K562 (cell line): ENCODE data around the gene ACACB. TPM values are rescaled to one million over a fixed set of nuclear protein-coding genes. Genes with fewer than 3 reads are reported as not detected.
A peak's percentile ranks its signal among the peaks of the same experiment; 100 is the strongest.

Experiments used
- ATF6 ChIP-seq: sonication (generic); formaldehyde crosslinking; IDR thresholded peaks from 2 replicates; pipeline ENCODE4 v1.4.0; 2020; ENCODE audit warnings: mild to moderate bottlenecking, missing genetic modification reagents
- HNRNPK ChIP-seq: fragments of 200-400 bp; formaldehyde crosslinking; IDR thresholded peaks from one replicate; pipeline ENCODE4 v1.6.1; 2018; ENCODE audit warnings: mild to moderate bottlenecking, low read depth, low read length; ENCODE audit not compliant: poor library complexity, severe bottlenecking
- PPARD ChIP-seq: fragments of 250-450 bp; sonication (Bioruptor Pico); IDR thresholded peaks from 2 replicates; pipeline ENCODE4 v1.8.0; 2022; ENCODE audit warnings: inconsistent platforms, mild to moderate bottlenecking, moderate library complexity
- RCOR1 ChIP-seq, 2 experiments: IDR thresholded peaks; 2 replicates each; pipeline ENCODE4 v1.6.1; 2012; ENCODE audit warnings: low read depth in 2 of 2, low read length in 2 of 2, borderline replicate concordance in 1 of 2, improper control_type of control experiment in 1 of 2
- SIN3A ChIP-seq, 2 experiments: fragments of 150-350 bp in 1 of 2; IDR thresholded peaks; 2 replicates each; pipeline ENCODE4 v1.6.1; 2011 to 2016; ENCODE audit warnings: borderline replicate concordance in 2 of 2, low read depth in 2 of 2, low read length in 2 of 2, mild to moderate bottlenecking in 2 of 2, moderate library complexity in 2 of 2; ENCODE audit not compliant: control insufficient read depth in 1 of 2
- STAT5A ChIP-seq: IDR thresholded peaks from 2 replicates; pipeline ENCODE4 v1.6.1; 2012; ENCODE audit warnings: low read length, inconsistent platforms, borderline replicate concordance
- VEZF1 ChIP-seq: fragments of 200-800 bp; sonication (Bioruptor generic); IDR thresholded peaks from 2 replicates; pipeline ENCODE4 v1.6.1; 2017; ENCODE audit warnings: missing genetic modification characterization, missing compliant biosample characterization
- ZFP91 ChIP-seq: sonication (generic); formaldehyde crosslinking; IDR thresholded peaks from 2 replicates; pipeline ENCODE4 v1.8.0; 2022; ENCODE audit warnings: mild to moderate bottlenecking, missing genetic modification reagents
- ZHX1 ChIP-seq: fragments of 150-350 bp; conservative IDR thresholded peaks from 2 replicates; pipeline ENCODE4 v1.6.1; 2014; ENCODE audit warnings: low read length
- ZNF212 ChIP-seq: fragments of 450-650 bp; formaldehyde crosslinking; IDR thresholded peaks from 2 replicates; pipeline ENCODE4 v1.4.0; 2020; ENCODE audit warnings: mild to moderate bottlenecking
- polyA plus RNA-seq, 8 experiments: library from polyadenylated mRNA; depleted of rRNA in 4 of 8; stranded (reverse) in 5 of 8; unstranded in 3 of 8; fragments of >200 nt; fragmentation: Nextera tagmentation in 2 of 8; fragmentation: Illumina TruSeq in 1 of 8; extraction: Ambion mirVana in 2 of 8; extraction: Trizol in 1 of 8; gene quantifications; 2 replicates each; pipeline versions ENCODE4 v1.2.1 to v1.2.3, GENCODE V29; 2011 to 2014; ENCODE audit warnings: inconsistent platforms in 1 of 8, missing spikeins in 1 of 8
- total RNA-seq, 7 experiments: library from RNA; depleted of rRNA in 6 of 7; stranded (reverse); fragments of >200 nt in 6 of 7; fragmentation: Illumina TruSeq in 2 of 7; extraction: Trizol in 2 of 7; gene quantifications; 2 replicates each; pipeline versions ENCODE4 v1.2.1 to v1.2.3, GENCODE V29; 2011 to 2021; ENCODE audit warnings: low replicate concordance in 1 of 7
- TF ChIP-seq, protein P1 (sequence below), 2 experiments: IDR thresholded peaks in 1 of 2; conservative IDR thresholded peaks in 1 of 2; 2 replicates each; pipeline ENCODE4 v1.6.1; 2016; ENCODE audit warnings: low read depth in 2 of 2, mild to moderate bottlenecking in 1 of 2, missing compliant biosample characterization in 1 of 2, missing genetic modification characterization in 1 of 2, moderate library complexity in 1 of 2
- TF ChIP-seq, protein P2 (sequence below): IDR thresholded peaks from 2 replicates; pipeline ENCODE4 v1.6.1; 2014; ENCODE audit warnings: antibody characterized with exemption

The ACACB gene
- total and polyA plus RNA-seq, 9 of the 15 experiments (the other 6 are each of a cell fraction or from before 2014, with no cell fraction given): 0.10 to 2.5 (median 0.83) TPM

DNA sequence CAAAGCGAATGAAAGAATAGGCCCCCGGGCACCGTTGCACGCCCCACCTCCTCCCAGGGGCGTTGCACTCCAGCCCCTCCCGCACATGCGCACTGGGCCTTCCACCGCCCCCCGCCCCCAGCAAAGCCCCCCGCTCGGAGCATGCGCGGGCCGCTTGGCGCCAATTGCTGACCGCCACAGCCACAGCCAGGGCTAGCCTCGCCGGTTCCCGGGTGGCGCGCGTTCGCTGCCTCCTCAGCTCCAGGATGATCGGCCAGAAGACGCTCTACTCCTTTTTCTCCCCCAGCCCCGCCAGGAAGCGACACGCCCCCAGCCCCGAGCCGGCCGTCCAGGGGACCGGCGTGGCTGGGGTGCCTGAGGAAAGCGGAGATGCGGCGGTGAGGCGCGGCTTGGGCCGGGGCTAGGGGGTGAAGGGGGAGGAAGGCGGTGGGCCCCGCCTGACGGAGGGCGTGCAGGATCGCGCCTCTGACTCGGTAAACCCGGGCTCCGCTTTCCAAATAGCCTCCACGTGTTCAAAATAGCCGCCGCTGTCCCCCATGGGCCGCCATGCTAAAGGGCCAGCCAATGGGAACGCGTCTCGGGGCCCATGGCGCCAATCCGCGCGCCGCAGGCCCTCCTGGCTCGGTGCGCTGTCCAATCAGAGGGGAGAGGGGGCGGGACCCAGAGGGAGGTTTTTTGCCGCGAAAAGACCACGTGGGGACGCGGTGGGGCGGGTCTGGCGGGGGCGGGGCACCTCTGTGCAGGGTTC lies 18.8 kb upstream of the ACACB start, which contains the start of gene UNG (continued):
- TF ChIP-seq, protein P1, sequence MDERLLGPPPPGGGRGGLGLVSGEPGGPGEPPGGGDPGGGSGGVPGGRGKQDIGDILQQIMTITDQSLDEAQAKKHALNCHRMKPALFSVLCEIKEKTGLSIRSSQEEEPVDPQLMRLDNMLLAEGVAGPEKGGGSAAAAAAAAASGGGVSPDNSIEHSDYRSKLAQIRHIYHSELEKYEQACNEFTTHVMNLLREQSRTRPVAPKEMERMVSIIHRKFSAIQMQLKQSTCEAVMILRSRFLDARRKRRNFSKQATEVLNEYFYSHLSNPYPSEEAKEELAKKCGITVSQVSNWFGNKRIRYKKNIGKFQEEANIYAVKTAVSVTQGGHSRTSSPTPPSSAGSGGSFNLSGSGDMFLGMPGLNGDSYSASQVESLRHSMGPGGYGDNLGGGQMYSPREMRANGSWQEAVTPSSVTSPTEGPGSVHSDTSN (CRISPR knock-in tag; IDR thresholded peaks at IDR 0.05; ENCODE audit: low read depth): no peak
- TF ChIP-seq, protein P1 (tag; conservative IDR thresholded peaks at IDR 0.05; ENCODE audit: low read depth): no peak
- TF ChIP-seq RCOR1 (IDR thresholded peaks at IDR 0.05; ENCODE audit: borderline replicate concordance in 1 of 2, low read depth in 2 of 2, low read length in 2 of 2): no peak
- no peak for TF ChIP-seq ZFP91 (CRISPR knock-in tag)
- TF ChIP-seq, protein P2, sequence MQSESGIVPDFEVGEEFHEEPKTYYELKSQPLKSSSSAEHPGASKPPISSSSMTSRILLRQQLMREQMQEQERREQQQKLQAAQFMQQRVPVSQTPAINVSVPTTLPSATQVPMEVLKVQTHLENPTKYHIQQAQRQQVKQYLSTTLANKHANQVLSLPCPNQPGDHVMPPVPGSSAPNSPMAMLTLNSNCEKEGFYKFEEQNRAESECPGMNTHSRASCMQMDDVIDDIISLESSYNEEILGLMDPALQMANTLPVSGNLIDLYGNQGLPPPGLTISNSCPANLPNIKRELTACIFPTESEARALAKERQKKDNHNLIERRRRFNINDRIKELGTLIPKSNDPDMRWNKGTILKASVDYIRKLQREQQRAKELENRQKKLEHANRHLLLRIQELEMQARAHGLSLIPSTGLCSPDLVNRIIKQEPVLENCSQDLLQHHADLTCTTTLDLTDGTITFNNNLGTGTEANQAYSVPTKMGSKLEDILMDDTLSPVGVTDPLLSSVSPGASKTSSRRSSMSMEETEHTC: no peak
- TF ChIP-seq HNRNPK: no peak
- TF ChIP-seq SIN3A (IDR thresholded peaks at IDR 0.05; ENCODE audit: borderline replicate concordance in 2 of 2, control insufficient read depth in 1 of 2, low read depth in 2 of 2, low read length in 2 of 2): peak in 1 of 2 experiments; percentile 93; a peak in 2 of 4 replicates
- TF ChIP-seq VEZF1 (CRISPR knock-in tag): peak; percentile 68
- TF ChIP-seq STAT5A: no peak
- TF ChIP-seq ZNF212: no peak
- TF ChIP-seq PPARD (CRISPR knock-in tag): no peak
- 0 out of 2 replicates have a peak, but pooled peaks have one; percentile 34 for TF ChIP-seq ATF6
- TF ChIP-seq ZHX1: no peak
